ENCODE measurements around the gene MIGA1. TPM values are rescaled to one million over a fixed set of nuclear protein-coding genes. Genes with fewer than 3 reads are reported as not detected.

Gene MIGA1
- polyA plus RNA-seq, 4 donors = 19.1 to 25.6 (median 22.7) TPM

DNA sequence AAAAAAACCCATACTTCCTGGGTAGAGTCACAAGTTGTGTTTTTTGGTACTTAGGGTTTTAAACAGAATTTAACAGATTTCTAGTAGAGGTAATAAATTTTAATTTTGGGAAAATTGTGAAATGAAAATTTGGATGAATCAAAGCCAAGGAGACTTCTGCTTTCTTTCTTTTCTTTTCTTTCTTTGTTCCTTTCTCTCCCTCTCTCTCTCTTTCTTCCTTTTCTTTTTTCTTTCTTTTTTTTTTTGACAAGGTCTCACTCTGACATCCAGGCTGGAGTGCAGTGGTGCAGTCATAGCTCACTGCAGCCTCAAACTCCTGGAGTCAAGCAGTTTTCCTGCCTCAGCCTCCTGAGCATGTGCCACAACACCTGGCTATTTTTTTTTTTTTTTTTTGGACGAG is 62.1 kb downstream of the MIGA1 start:
- no peak for DNase-seq (ENCODE audit: low read depth in 4 of 4, low spot score in 3 of 4)

DNA sequence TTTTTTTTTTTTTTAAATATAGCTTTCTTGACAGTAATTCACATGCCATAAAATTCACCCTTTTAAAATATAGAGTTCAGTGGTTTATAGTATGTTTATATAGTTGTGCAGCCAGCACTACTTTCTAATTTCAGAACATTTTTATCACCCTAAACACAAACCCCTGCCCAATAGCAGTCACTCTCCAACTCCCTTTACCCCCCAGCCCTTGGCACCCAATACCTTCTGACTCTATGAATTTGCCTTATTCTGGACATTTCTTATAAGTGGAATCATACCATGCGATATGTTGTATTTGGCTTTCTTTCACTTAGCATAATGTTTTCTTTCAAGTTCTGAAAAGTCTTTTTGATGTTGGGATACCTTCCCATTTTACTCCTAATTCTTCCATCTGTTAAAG is 66.5 kb downstream of the MIGA1 start:
- no peak for DNase-seq (ENCODE audit: low read depth in 4 of 4, low spot score in 3 of 4)

DNA sequence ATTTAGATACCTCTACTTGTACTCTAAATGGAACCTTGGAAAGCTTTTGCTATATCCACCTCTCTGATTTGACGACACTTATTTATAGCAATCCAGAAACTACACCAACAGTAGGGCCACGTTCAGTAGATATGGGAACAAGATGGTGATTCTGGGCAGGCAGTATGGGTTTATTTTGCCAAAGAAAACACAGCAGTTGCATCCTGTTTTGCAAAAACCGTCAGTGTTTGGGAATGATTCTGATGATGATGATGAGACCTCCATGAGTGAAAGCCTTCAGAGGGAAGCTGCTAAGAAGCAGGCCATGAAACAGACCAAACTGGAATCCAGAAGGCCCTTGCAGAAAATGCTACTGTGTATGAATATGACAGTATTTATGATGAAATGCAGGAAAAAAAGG is 67.5 kb downstream of the MIGA1 start:
- DNase-seq (ENCODE audit: low read depth in 4 of 4, low spot score in 3 of 4) = no peak

DNA sequence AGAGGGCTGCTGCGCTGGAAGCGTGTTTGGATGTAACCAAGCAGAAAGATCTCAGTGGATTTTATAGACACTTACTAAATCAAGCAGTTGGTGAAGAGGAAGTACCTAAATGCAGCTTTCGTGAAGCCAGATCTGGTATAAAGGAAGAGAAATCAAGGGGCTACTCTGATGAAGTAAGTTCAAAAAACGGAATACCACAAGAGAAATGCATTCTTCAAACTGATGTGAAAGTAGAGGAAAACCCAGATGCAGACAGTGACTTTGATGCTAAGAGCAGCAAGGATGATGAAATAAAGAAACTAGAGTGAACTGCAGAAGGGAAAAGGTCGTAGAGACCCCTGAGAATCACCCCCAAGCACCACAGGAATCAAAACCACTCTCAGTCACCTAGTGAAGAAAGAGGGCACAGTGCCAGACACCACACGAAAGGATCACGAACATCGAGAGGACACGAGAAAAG is 68.2 kb downstream of the MIGA1 start:
- no peak for DNase-seq (ENCODE audit: low read depth in 4 of 4, low spot score in 3 of 4)

DNA sequence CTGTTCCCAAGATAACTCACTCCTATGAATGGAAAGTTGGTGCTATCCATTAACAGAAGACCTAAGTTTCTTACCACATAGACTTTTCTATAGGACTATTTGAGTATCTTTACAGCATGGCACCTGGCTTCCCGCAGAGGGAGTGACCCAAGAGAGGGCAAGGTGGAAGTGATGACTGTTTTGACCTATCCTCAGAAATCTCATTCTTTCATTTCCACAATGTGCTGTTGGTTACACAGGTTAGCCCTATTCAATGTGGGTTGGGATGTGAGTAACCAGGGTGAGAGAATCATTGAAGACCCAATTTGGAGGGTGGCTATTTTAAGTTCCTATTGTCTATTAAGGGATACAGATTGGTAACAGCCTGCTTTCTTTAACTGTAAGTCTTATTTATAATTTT is 70.6 kb downstream of the MIGA1 start:
- no peak for DNase-seq (ENCODE audit: low read depth in 4 of 4, low spot score in 3 of 4)

DNA sequence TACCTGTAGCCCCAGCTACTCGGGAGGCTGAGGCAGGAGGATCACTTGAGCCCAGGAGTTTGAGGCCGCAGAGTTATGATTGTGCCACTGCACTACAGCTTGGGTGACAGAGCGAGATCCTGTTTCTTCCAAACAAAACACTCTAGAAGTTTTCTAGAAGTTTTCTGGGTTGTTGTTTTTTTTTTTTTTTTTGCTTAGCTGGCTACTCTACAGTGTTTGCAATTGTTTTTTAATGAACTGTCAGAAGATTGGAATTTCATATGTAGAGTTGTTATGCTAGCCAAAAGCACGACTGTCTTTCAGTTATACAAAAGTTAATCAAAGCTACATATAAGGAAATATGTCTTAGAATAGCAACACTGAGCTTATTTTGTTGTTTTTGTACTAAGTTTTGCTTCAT is 78.1 kb downstream of the MIGA1 start:
- no peak for DNase-seq (ENCODE audit: low read depth in 4 of 4, low spot score in 3 of 4)

DNA sequence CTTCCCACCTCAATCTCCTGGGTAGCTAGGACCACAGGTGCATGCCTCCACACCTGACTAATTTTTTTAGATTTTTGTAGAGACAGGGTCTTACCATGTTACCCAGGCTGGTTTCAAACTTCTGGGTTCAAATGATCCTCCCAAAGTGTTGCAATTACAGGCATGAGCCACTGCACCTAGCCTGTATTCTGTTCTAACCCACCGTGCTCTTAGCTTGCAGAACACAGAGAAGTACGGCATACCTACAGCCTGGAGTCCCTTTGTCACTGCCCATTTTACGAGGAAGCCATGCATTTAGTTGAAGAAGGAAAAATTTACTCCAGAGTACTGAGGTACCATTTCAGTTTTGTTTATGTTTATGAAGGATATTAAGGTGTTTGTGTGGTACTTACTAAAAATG is 79.3 kb downstream of the MIGA1 start:
- no peak for DNase-seq (ENCODE audit: low read depth in 4 of 4, low spot score in 3 of 4)

DNA sequence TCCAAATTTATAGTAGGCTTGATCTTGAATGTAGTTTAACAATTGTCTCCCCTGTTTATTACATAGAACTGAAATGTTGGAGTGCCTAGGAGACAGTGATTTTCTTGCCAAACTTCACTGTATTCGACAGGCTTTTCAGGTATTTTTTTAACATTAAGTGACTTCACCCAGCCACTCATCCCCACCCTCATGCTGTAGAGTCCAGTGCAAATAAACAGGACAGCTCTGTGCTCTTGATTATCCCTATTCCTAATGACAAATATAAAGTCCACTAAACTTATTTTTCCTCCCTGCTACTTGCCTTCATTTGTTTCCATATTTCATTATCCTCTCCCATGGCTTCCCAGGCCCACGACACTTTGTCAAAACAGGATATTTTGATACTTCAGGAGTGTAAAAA is 79.8 kb downstream of the MIGA1 start:
- DNase-seq (ENCODE audit: low read depth in 4 of 4, low spot score in 3 of 4) = no peak

DNA sequence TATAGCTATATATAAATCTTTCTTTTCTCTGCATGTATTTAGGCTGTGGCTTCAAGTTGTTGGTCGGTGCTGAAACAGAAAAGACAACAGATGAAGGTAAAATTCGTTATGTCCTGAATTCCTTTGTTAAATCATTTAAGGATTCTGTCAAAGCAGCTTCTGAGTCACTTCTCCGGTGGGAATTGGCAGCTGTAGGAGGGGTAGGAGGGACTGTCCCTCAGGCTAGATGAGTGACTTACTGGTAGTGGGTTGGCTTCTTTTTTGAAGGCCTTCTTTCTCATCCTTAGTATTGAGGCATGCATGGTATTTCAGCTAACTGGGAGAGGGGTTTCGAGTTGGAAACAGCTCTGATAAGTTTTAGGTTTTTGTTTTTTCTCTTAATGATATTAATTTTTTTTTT is 86.8 kb downstream of the MIGA1 start:
- DNase-seq (ENCODE audit: low read depth in 4 of 4, low spot score in 3 of 4) = no peak

DNA sequence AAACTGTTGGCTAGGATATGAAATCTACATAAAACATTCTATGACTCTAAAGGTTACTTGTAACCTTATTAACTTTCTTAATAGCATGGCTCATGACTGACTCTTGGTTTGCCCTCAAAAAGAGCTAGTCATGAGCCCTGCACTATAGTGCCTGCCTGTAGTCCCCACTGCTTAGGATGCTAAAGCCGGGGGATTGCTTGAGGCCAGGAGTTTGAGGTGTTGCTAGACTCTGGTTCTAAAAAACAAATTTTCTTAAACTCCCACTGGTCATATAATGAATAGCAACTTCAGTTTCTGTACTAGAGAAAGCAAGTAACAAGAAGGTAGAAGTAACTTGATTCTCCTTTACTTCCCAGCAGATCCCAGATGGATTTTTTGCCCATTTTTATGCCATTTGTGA is 93.2 kb downstream of the MIGA1 start:
- DNase-seq (ENCODE audit: low read depth in 4 of 4, low spot score in 3 of 4) = no peak

DNA sequence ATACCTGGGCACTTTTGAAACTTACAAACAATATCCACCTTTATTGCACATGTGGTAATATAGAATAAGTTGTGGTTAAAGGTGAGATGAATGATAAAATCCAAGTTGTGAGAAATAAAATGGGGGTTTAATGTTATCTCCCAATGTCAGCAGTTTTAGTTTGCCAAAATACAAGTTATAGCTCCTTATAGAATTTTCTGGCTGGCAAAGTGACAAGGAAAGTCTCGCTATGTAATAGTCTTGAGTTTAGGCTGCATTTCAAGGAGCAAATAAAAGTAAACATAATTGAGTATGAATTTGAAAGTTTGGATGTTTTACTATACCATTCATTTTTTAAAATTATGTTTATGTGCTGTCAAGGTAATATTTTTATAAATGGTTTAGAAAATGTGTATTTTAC is 94.0 kb downstream of the MIGA1 start:
- DNase-seq (ENCODE audit: low read depth in 4 of 4, low spot score in 3 of 4) = no peak

DNA sequence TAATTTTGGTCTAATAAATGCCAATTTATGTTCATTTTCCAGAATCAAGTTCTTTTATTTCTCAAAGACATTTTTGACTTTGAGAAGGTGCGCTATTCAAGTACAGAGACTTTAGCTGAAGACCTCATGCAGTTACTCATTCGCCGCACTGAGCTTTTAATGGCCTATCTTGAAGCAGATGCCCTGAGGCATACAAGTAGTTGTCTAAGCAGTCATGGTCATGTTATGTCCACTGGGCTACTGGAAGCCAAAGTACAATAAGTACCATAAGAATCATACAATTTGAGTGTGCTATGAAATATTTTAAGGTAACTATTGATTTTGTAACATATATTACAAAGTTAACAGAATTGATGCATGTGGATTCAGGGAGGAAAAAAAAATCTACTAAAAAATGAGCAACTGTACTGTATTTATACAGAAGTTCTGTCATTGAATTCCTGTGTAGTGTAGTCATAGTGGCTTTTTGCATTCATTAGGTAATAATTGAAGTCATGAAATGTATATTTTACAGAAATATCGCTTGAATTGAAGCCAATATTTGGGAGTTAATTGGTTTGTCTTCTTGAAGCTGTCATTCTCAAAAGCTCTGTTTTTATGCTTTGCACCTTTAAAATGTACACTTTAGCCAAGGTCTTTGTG is 95.5 kb downstream of the MIGA1 start:
- DNase-seq (ENCODE audit: low read depth in 4 of 4, low spot score in 3 of 4) = no peak

DNA sequence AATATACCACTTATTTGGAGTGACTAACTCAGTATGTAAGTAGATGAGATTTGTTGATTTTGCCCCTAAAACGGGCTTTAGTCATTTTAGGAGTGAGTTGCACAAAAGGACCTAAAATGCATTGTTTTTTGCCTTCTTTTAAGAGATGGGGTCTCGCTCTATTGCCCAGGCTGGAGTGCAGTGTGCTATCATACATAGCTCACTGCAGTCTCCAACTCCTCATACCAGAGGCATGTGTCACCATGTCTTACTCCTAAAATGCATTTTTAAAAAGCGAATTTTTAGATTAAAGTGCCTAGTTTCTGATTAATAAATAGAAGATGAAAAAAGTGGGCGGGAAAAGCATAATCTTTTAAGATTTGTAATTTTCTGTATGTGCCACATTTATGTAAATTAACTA is 97.4 kb downstream of the MIGA1 start:
- no peak for DNase-seq (ENCODE audit: low read depth in 4 of 4, low spot score in 3 of 4)

DNA sequence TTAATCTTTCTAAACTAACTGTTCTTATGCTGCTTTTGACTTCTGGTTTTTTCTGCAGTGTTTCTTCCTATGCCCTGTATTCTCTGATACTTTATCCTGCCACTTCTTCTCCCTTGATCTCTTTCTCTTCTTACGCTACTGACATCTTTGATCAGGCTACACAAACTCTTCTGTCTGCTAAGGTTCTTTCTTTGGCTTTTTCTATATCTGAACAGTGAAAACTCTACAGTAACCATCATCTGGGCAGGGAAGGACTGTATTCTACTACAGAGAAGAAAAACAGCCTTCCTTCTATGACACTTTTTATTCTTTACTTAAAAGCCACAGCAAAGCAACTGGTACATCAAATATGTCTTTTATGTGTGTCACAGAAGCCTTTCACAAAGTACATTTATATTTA is 101.6 kb downstream of the MIGA1 start:
- DNase-seq (ENCODE audit: low read depth in 4 of 4, low spot score in 3 of 4) = no peak

DNA sequence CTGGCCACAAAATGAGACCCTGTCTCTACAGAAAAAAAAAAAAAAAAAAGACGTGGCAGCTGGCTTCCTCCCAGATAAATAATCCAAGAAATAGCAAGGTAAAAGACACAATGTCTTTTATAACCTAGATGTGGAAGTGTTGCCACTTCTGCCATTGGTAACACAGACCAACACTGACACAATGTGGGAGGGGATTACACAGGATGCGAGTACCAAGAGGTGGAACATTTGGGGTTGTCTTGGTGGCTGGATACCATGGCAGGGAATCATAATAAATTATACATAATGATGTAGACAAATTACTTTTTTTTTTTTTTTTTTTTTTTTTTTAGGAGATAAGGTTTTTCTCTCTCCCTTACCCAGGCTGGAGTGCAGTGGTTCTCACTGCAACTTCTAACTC is 103.0 kb downstream of the MIGA1 start:
- DNase-seq (ENCODE audit: low read depth in 4 of 4, low spot score in 3 of 4) = no peak

DNA sequence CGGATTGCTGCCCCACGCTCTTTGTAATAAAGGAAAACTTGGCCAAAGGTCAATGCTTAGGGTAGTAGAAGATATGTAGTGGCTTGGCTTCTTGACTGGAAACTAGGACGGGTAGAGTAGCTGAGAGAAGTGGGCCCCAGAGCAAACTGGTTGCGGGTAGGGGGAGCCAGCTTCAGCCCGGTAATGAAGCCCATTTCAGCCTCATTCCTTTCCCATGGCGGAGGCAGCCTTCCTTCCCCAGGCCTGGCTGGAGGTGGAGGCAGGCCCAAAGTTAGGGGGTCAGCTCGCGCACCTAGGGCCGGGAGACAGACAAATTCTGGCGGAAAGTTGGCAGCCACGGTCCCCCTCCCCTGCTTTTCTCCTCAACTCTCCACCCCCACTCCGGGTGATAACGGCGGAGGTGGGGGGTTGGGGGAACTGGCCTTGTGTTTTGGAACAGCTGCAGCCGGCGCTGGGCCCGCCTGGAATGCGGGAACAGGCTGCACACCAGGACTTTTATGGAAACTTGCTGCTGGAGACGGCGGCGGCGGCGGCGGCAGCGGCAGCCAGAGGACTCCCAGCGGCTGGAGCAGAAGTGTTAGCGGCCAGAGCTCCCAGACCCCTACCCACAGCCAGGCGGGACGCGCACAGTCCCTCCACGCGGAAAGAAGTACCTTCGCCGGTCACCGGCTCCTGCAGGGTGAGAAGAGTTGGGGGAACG is 108.8 kb downstream of the MIGA1 start, which contains the start of gene NEXN:
Gene NEXN (plus strand): TSS at position 544 of the 700 bp plus-strand sequence. CDS start 27,483 bp downstream, outside the sequence.
- peak in 2 of 4 donors; percentile 59 to 60 for DNase-seq (ENCODE audit: low read depth in 4 of 4, low spot score in 3 of 4)

DNA sequence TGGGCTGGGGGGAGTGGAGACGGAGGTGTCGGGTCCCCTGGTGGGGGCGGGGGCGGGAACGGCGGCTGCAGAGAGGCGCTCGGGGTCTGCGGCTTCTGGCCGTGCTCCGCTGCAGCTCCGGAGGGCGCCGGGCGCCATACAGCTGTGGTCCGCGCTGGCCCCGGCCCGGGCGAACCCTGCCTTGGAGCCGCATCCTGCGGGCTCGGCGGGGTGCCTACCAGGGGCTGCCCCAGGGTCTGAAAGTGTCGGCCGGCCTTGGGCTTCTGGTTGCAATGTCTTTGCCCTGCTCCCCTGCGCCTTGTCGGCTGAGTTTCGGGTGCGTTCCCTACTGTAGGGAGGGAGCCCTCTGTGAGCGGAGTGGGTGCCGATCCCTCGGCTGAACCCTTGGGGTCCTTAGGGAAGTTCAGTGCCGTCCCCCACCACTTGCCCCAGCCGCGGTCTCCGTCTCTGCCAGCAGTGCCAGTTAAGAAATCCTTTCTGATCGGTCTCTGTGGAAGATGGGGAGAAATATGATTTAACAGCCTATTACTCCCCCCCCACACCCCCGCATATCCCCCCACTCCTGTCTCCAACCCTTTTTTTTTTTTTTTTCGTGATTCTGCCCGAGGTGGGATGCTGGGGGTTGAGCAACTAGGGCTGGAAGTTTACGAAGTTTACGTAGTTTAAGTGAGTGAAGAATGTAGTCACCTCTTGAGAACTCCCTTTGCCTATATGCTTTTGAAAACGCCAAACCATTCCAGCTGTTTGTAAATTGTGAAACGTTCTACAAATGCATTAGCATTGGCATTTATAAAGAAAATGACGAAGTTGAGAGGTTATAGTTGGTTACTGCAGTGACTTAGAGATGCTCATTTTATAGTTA is 109.6 kb downstream of the MIGA1 start:
- DNase-seq (ENCODE audit: low read depth in 4 of 4, low spot score in 3 of 4) = peak in 2 of 4 donors; percentile 28 to 48

DNA sequence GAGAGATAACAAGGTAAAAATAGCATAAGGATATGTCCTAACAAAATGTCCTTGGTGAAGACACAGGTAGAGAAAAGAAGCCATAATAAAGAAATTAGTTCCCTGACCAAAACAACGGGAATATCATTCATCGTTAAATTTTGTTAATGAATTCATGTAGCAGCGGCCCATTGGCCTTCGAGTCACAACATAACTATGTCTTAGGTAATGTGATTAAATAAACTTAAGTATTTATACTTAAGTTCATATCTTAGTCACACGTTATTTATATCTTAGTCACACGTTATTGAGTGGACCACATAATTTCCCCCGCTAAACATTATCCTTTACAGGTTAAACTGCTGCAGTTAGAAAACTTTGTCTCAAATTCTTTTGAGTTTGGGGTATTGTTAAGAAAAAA is 110.2 kb downstream of the MIGA1 start:
- DNase-seq (ENCODE audit: low read depth in 4 of 4, low spot score in 3 of 4) = no peak

DNA sequence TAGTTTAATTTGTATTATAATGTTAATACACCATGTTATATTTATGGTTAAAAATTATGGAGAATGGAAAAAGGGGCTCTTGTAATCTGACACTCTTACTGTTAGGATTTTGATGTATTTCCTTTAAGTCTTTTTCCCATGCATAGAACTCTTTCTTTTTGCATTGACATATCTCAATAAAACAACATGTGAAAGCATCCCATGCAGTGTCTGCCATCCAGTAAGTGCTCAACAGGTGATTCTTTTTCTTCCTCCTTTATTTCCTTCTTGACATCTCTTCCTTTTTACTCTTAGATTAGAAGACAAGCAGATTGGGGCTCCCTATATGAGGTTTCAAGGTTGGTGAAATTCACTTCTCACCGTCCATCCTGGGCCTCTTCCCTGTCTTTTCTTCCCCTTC is 111.8 kb downstream of the MIGA1 start:
- DNase-seq (ENCODE audit: low read depth in 4 of 4, low spot score in 3 of 4) = no peak

DNA sequence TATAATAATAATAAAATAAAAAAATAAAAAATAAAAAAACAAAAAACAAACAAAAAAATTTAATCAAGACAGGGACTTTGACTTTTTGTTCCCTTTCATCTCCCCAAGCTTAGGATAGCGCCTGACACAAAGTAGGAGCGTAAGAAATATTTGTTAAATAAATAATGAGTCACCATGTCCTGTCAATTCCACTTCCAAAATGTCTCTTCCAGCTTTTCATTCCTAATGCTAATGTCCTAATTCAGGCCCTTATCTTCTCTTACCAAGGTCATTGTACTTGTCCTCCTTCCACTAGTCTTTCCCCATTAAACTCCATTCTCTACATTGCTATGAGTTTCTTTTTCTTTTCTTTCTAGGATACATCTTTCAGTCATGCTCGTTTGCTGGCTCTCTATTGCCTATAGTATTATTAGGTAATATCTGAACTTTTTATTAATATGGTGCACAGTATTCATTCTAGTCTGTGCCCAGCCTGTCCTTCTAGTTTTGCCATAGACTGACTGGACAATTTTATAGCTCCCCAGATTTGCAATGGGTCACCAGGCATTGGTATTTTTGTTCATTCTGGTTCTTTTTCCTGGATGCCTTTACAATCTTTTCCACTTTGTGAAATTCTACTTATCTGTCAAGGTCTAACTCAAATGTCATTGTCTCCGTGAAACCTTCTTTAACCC is 120.3 kb downstream of the MIGA1 start:
- no peak for DNase-seq (ENCODE audit: low read depth in 4 of 4, low spot score in 3 of 4)

All from right renal pelvis (tissue), 4 donors.